Measurements from ENCODE around the gene FRMD4B. TPM values are rescaled to one million over a fixed set of nuclear protein-coding genes. Genes with fewer than 3 reads are reported as not detected.

FRMD4B gene
- total and polyA plus RNA-seq, 10 of the 15 experiments (the other 5 are each of a cell fraction or from before 2014, with no cell fraction given), result 3.9 to 11.4 (median 8.0) TPM

DNA sequence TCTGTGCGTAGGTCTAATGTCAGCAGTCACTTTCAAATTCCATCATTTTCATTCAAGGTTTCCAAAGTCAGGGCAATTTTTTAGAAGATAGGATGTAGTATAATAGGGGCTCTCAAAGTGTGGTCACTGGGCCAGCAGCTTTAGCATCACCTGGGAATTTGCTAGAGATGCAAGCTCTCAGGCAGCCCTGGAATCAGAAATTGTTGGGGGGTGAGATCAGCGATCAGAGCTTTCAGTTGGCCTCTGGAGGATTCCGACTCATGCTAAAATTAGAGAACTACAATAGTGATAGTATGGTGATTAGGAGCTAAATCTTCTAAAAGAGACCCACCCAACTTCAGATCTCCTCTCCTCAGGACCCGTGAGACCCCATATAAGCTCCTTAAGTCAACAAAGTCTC lies 2.4 kb upstream of the FRMD4B start:
- H4K20me1 ChIP-seq (ENCODE audit: control insufficient read depth, insufficient read depth), result no peaks in the 10 kb centered on the region
- FAIRE-seq, result no peak
- ChIA-PET CTCF (interaction anchor here (1.1 to 2.6 kb wide), 4 partner anchors 15 to 62 kb away, joined by 4 to 10 read pairs (median 6); no protein-coding TSS in a partner anchor), SMC1A (ENCODE audit: uncharacterized antibody, unreplicated experiment) (interaction anchor here (0.6 to 1.8 kb wide), 6 partner anchors 10 to 189 kb away, joined by 3 to 6 read pairs (median 3); no protein-coding TSS in a partner anchor), POLR2A (interaction anchor here (0.6 to 1.2 kb wide), 2 partner anchors 9 to 159 kb away, joined by 3 read pairs; no protein-coding TSS in a partner anchor), RAD21 (ENCODE audit: unreplicated experiment) (no interaction called here)
- no peak overlapping the region for H3K27ac ChIP-seq (ENCODE audit: control insufficient read depth, insufficient read depth)
- no peak overlapping the region for H3K4me2 ChIP-seq (ENCODE audit: control insufficient read depth, insufficient read depth)
- in situ Hi-C loops (cut with MboI) (no loop called here), intact Hi-C loops (cut with micrococcal nuclease; ENCODE audit: unreplicated experiment) (no loop called here)
- no peak overlapping the region for H3K9ac ChIP-seq (ENCODE audit: control insufficient read depth, insufficient read depth, low read length)
- no peak for ATAC-seq
- H3K9me3 ChIP-seq (replicated peaks; ENCODE audit: control insufficient read depth, insufficient read depth, low read length), result no peaks in the 10 kb centered on the region
- DNase-seq (ENCODE audit: low read depth, low spot score), result no peak
- H3K4me3 ChIP-seq, result no peak overlapping the region
- no peaks in the 10 kb centered on the region for H3K4me1 ChIP-seq (ENCODE audit: control insufficient read depth, insufficient read depth, low read length)
- H2AFZ ChIP-seq (ENCODE audit: control insufficient read depth, low read depth, low read length), result no peak overlapping the region
- no TSS peak for BruUV-seq (replicated peaks)
- H3K79me2 ChIP-seq (ENCODE audit: control insufficient read depth, insufficient read depth, low read length), result no peaks in the 10 kb centered on the region
- H3K36me3 ChIP-seq (ENCODE audit: control insufficient read depth in 2 of 2, insufficient read depth in 2 of 2, low read length in 1 of 2), result no peaks in the 10 kb centered on the region
- 50% methylated on average over 4 of the region's 4 CpGs for WGBS (ENCODE audit: insufficient coverage, insufficient replicate concordance, low lambda C conversion rate, missing lambda C conversion rate)
- peaks cover 9 to 10% of the 10 kb centered on the region in 2 experiments for H3K27me3 ChIP-seq (replicated peaks in 1 of 2; ENCODE audit: control insufficient read depth in 2 of 2, insufficient read depth in 2 of 2, low read length in 1 of 2)
- TF ChIP-seq, protein P1, sequence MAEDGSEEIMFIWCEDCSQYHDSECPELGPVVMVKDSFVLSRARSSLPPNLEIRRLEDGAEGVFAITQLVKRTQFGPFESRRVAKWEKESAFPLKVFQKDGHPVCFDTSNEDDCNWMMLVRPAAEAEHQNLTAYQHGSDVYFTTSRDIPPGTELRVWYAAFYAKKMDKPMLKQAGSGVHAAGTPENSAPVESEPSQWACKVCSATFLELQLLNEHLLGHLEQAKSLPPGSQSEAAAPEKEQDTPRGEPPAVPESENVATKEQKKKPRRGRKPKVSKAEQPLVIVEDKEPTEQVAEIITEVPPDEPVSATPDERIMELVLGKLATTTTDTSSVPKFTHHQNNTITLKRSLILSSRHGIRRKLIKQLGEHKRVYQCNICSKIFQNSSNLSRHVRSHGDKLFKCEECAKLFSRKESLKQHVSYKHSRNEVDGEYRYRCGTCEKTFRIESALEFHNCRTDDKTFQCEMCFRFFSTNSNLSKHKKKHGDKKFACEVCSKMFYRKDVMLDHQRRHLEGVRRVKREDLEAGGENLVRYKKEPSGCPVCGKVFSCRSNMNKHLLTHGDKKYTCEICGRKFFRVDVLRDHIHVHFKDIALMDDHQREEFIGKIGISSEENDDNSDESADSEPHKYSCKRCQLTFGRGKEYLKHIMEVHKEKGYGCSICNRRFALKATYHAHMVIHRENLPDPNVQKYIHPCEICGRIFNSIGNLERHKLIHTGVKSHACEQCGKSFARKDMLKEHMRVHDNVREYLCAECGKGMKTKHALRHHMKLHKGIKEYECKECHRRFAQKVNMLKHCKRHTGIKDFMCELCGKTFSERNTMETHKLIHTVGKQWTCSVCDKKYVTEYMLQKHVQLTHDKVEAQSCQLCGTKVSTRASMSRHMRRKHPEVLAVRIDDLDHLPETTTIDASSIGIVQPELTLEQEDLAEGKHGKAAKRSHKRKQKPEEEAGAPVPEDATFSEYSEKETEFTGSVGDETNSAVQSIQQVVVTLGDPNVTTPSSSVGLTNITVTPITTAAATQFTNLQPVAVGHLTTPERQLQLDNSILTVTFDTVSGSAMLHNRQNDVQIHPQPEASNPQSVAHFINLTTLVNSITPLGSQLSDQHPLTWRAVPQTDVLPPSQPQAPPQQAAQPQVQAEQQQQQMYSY (CRISPR knock-in tag; IDR thresholded peaks at IDR 0.05), result no peak
- TF ChIP-seq SRF (IDR thresholded peaks at IDR 0.05; ENCODE audit: low read depth in 2 of 2, low read length in 2 of 2) (no peak), MXI1 (IDR thresholded peaks at IDR 0.05; ENCODE audit: low read depth, low read length) (no peak), FOXK2 (IDR thresholded peaks at IDR 0.05) (no peak), NFIC (IDR thresholded peaks at IDR 0.05; ENCODE audit: low read depth, low read length) (no peak), BRCA1 (IDR thresholded peaks at IDR 0.05; ENCODE audit: low read depth, low read length) (no peak), BACH1 (IDR thresholded peaks at IDR 0.05; ENCODE audit: borderline replicate concordance) (no peak), ESRRA (IDR thresholded peaks at IDR 0.05; ENCODE audit: low read length) (no peak), RAD21 (IDR thresholded peaks at IDR 0.05; ENCODE audit: insufficient read depth, low read depth, low read length) (no peak), STAT1 (conservative IDR thresholded peaks at IDR 0.05) (no peak), GATAD2B (conservative IDR thresholded peaks at IDR 0.05; ENCODE audit: low read depth) (no peak), CBX5 (IDR thresholded peaks at IDR 0.05; ENCODE audit: low read depth) (no peak), POLR2AphosphoS5 (IDR thresholded peaks at IDR 0.05; ENCODE audit: low read length) (no peak)
- TF ChIP-seq, protein P2, sequence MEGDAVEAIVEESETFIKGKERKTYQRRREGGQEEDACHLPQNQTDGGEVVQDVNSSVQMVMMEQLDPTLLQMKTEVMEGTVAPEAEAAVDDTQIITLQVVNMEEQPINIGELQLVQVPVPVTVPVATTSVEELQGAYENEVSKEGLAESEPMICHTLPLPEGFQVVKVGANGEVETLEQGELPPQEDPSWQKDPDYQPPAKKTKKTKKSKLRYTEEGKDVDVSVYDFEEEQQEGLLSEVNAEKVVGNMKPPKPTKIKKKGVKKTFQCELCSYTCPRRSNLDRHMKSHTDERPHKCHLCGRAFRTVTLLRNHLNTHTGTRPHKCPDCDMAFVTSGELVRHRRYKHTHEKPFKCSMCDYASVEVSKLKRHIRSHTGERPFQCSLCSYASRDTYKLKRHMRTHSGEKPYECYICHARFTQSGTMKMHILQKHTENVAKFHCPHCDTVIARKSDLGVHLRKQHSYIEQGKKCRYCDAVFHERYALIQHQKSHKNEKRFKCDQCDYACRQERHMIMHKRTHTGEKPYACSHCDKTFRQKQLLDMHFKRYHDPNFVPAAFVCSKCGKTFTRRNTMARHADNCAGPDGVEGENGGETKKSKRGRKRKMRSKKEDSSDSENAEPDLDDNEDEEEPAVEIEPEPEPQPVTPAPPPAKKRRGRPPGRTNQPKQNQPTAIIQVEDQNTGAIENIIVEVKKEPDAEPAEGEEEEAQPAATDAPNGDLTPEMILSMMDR (IDR thresholded peaks at IDR 0.05 in 2 of 3, conservative IDR thresholded peaks at IDR 0.05 in 1 of 3; ENCODE audit: control insufficient read depth in 2 of 3, extremely low read depth in 1 of 3, insufficient read depth in 1 of 3, low read depth in 3 of 3, low read length in 3 of 3), result no peak
- TF ChIP-seq, protein P3, sequence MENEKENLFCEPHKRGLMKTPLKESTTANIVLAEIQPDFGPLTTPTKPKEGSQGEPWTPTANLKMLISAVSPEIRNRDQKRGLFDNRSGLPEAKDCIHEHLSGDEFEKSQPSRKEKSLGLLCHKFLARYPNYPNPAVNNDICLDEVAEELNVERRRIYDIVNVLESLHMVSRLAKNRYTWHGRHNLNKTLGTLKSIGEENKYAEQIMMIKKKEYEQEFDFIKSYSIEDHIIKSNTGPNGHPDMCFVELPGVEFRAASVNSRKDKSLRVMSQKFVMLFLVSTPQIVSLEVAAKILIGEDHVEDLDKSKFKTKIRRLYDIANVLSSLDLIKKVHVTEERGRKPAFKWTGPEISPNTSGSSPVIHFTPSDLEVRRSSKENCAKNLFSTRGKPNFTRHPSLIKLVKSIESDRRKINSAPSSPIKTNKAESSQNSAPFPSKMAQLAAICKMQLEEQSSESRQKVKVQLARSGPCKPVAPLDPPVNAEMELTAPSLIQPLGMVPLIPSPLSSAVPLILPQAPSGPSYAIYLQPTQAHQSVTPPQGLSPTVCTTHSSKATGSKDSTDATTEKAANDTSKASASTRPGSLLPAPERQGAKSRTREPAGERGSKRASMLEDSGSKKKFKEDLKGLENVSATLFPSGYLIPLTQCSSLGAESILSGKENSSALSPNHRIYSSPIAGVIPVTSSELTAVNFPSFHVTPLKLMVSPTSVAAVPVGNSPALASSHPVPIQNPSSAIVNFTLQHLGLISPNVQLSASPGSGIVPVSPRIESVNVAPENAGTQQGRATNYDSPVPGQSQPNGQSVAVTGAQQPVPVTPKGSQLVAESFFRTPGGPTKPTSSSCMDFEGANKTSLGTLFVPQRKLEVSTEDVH (IDR thresholded peaks at IDR 0.05; ENCODE audit: low read depth, partially characterized antibody), result no peak
